SK-N-SH treated with all-trans-retinoic acid at 6 μM for 48 hours (cell line): ENCODE measurements around the gene CAMSAP2.

Experiments
- BACH2 ChIP-seq: fragments of 250-450 bp; sonication (Bioruptor Pico); IDR thresholded peaks from 2 replicates; pipeline ENCODE4 v1.9.0; 2021; ENCODE audit warnings: mild to moderate bottlenecking, borderline replicate concordance
- CREB5 ChIP-seq: fragments of 250-450 bp; sonication (Bioruptor Pico); IDR thresholded peaks from 2 replicates; pipeline ENCODE4 v1.5.1; 2020; ENCODE audit warnings: low read depth, mild to moderate bottlenecking, moderate library complexity
- TOX ChIP-seq: fragments of 250-450 bp; sonication (Bioruptor Pico); IDR thresholded peaks from 2 replicates; pipeline ENCODE4 v1.8.0; 2021; ENCODE audit warnings: mild to moderate bottlenecking, moderate library complexity, borderline replicate concordance
- ZFP3 ChIP-seq: fragments of 250-450 bp; sonication (Bioruptor Pico); IDR thresholded peaks from 2 replicates; pipeline ENCODE4 v1.5.0; 2020; ENCODE audit warnings: mild to moderate bottlenecking, moderate library complexity
- ZNF8 ChIP-seq: fragments of 450-650 bp; formaldehyde crosslinking; IDR thresholded peaks from 2 replicates; pipeline ENCODE4 v1.5.0; 2020; ENCODE audit warnings: mild to moderate bottlenecking, moderate library complexity

GRCh38 chr1:200831091-200831490 lies 92.4 kb downstream of the CAMSAP2 start:
- no peak for TF ChIP-seq ZFP3 (CRISPR knock-in tag)
- no peak for TF ChIP-seq ZNF8
- TF ChIP-seq TOX (CRISPR knock-in tag): no peak
- TF ChIP-seq CREB5 (CRISPR knock-in tag): no peak
- no peak for TF ChIP-seq BACH2 (CRISPR knock-in tag)
